Measurements from ENCODE around the gene FBXO41.

Gene FBXO41

GRCh38 chr2:73292316-73292905 is 8.1 kb upstream of the FBXO41 start:
- TF ChIP-seq TAF1 (IDR thresholded peaks at IDR 0.05; ENCODE audit: borderline replicate concordance, insufficient read depth, low read length) = no peak
- no peak for TF ChIP-seq POLR2AphosphoS5 (IDR thresholded peaks at IDR 0.05; ENCODE audit: low read depth, low read length)
- TF ChIP-seq FOXP2 (optimal IDR thresholded peaks at IDR 0.05; ENCODE audit: borderline replicate concordance, extremely low read depth, extremely low read length, insufficient read depth) = no peak
- no peak for TF ChIP-seq SIN3A (IDR thresholded peaks at IDR 0.05; ENCODE audit: borderline replicate concordance, insufficient read depth, low read length)
- TF ChIP-seq REST (IDR thresholded peaks at IDR 0.05; ENCODE audit: insufficient read depth in 1 of 2, low read depth in 2 of 2, low read length in 2 of 2) = no peak

- TF ChIP-seq REST (IDR thresholded peaks at IDR 0.05; ENCODE audit: insufficient read depth in 1 of 2, low read depth in 2 of 2, low read length in 2 of 2) (no peak), TAF1 (IDR thresholded peaks at IDR 0.05; ENCODE audit: borderline replicate concordance, insufficient read depth, low read length) (no peak), SIN3A (IDR thresholded peaks at IDR 0.05; ENCODE audit: borderline replicate concordance, insufficient read depth, low read length) (no peak), POLR2AphosphoS5 (IDR thresholded peaks at IDR 0.05; ENCODE audit: low read depth, low read length) (no peak), FOXP2 (optimal IDR thresholded peaks at IDR 0.05; ENCODE audit: borderline replicate concordance, extremely low read depth, extremely low read length, insufficient read depth) (no peak)
Observed at GRCh38 chr2:73291461-73292315, 7.4 kb upstream of the FBXO41 start.

DNA sequence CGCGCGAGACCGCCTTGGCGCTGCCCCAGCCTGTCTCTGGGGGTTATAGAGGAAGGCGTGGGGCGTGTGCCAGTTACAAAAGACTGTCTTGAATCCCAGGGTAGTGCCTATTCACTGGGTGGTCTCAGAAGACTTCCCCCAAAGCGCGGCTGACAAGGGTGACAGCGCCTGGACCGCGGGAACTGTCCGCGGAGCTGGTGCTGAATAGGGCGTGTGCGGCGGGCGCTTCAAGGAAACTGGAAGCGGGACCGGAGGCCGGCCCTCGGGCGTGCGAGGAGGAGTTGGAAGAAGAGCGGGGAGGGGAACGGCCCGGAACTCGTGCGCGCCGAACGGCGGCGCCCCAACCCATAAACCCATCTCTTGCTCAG is 6.8 kb upstream of the FBXO41 start:
- TF ChIP-seq POLR2AphosphoS5 (IDR thresholded peaks at IDR 0.05; ENCODE audit: low read depth, low read length) = no peak
- peak; percentile 67; the same call in 1 of the 2 replicates for TF ChIP-seq SIN3A (IDR thresholded peaks at IDR 0.05; ENCODE audit: borderline replicate concordance, insufficient read depth, low read length)
- no peak for TF ChIP-seq TAF1 (IDR thresholded peaks at IDR 0.05; ENCODE audit: borderline replicate concordance, insufficient read depth, low read length)
- TF ChIP-seq FOXP2 (optimal IDR thresholded peaks at IDR 0.05; ENCODE audit: borderline replicate concordance, extremely low read depth, extremely low read length, insufficient read depth) = no peak
- peak; percentile 95 to 98 for TF ChIP-seq REST (IDR thresholded peaks at IDR 0.05; ENCODE audit: insufficient read depth in 1 of 2, low read depth in 2 of 2, low read length in 2 of 2)

DNA sequence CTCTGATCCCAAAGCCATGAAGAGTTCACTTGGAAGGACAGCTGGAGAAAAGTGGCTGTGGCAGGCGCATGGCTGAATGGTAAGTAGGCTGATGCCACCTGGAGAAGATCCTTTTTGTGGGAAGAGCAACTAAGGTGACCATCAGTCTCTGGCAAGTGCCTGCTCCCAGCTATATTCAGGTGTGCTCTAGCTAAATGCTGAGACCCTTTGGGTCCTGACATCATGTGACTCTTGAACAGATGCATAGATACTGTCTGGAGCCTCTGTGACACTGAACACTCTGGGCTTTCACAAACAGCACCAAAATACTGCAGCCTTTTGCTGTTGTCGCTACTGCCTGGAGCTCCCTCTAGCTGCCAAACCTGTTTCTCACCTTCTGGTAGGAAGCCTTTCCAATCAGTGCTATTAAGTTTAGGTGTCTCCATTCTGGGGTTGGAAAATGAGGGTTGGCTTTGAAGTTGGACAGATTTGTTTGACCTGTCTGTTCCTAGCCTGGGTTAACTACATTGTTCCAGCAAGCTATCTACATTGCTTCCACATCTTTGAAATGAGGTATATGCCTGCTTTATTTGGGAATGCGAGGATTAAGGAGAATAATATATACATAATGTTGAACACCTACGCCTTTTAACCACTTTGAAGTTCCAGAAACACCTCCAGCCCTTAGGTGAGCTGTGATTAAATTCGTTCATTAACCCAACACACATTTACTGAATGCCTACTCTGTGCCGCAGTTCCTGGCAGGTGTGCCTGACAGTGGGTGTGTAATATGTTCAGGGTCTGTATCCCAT is 6.0 kb upstream of the FBXO41 start:
- TF ChIP-seq REST (IDR thresholded peaks at IDR 0.05; ENCODE audit: insufficient read depth in 1 of 2, low read depth in 2 of 2, low read length in 2 of 2) = peak; percentile 65 to 81; a peak in 3 of 4 replicates
- TF ChIP-seq SIN3A (IDR thresholded peaks at IDR 0.05; ENCODE audit: borderline replicate concordance, insufficient read depth, low read length) = no peak
- no peak for TF ChIP-seq TAF1 (IDR thresholded peaks at IDR 0.05; ENCODE audit: borderline replicate concordance, insufficient read depth, low read length)
- TF ChIP-seq FOXP2 (optimal IDR thresholded peaks at IDR 0.05; ENCODE audit: borderline replicate concordance, extremely low read depth, extremely low read length, insufficient read depth) = no peak
- TF ChIP-seq POLR2AphosphoS5 (IDR thresholded peaks at IDR 0.05; ENCODE audit: low read depth, low read length) = no peak
